Activated CD4-positive, alpha-beta T cell treated with anti-CD3 and anti-CD28 coated beads, Interleukin-2, amount 50 U/mL, for 16 hours (primary cell): Measurements from ENCODE around the gene MEPCE.
"Not testable (repeated sequence)": the region's sequence is repeated elsewhere in the genome, so short reads cannot be mapped to it uniquely, and the experiment has no call there.

Experiments used
- DNase-seq: peaks from one replicate; pipeline ENCODE4 v3.0.0-alpha.2; 2020

Gene MEPCE

GRCh38 chr7:100434297-100435144, 4.9 kb downstream of the MEPCE start:
- DNase-seq: no peak

DNA sequence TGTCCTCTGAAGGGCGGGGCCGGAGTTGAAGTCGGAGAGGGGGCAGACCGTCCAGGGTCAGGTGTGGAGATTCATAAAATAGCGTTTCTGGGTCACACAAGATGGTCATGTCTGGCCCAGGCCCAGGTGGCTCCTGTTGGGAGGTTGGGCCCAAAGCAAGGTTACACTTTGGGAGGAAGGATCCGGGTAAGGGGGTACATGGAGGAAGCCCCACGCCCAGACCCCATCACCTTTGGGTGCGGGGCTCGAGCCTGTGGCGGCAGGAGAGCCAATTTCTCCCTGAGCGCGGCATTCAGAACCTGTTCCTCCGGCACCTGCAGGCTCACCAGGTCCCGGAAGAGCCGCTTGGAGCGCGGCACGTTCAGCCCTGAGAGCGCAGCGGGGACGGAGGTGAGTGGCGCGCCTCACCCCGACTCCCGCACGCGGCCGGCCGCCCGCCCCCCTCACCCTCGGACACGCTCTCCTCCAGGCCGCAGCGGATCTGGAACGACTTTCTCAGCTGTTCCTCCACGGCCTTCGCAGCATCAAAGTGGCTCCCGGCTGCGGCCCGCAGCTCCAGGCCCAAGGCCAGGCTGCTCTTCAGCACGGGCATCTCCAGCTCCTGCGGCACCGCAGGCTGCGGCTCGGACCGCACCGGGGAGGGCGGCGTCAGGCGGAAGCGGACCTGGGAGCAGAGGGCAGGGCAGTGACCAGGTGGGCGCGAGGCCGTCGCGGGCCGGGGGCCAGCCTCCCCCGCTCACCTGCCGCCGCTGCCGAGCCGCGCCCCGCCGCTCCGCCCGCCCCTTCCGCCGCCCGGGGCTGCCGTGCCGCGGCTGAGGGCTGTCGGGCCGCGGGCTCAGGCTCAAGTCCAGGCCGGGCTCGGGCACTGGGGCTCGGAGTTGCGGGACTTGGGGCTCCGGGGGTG, 6.0 kb downstream of the MEPCE start:
- peak; percentile 42 for DNase-seq

DNA sequence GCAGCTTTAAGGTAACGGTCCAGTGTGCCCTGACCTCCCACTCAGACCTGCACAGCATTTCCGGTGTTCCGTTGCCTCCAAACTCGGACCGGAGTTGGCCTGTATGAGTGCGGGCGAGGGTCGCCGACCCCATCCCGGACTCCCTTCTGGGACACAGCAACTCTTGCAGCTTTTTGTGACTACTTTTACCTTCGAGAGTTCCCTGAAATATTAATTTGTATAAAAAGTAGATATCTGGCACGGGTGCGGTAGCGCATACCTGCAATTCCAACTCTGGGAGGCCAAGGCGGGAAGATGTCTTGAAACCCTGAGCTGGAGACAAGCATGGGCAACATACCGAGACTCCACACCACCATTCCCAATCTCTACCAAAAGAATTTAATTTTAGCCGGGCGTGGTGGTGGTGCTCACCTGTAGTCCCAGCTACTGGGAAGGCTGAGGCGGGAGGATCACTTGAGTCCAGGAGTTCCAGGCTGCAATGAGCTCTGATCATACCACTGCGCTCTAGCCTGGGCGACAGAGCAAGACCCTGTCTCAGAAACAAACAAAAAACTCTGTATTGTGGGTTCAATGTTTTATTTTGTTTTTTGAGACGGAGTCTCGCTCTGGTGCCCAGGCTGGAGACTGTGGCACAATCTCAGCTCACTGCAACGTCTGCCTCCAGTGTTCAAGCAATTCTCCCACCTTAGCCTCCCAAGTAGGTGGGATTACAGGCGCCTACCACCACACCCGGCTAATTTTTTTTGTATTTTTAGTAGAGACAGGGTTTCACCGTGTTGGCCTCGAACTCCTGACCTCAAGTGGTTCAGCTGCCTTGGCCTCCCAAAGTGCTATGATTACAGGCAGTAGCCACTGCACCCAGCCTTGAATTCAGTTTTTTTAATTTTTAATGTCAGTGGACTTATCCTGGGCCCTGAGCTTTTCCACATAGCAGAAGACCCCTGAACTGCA, 7.8 kb downstream of the MEPCE start:
- DNase-seq: no peak

- no peak for DNase-seq
These were observed 8.5 kb downstream of the MEPCE start for GRCh38 chr7:100438172-100438571.

DNA sequence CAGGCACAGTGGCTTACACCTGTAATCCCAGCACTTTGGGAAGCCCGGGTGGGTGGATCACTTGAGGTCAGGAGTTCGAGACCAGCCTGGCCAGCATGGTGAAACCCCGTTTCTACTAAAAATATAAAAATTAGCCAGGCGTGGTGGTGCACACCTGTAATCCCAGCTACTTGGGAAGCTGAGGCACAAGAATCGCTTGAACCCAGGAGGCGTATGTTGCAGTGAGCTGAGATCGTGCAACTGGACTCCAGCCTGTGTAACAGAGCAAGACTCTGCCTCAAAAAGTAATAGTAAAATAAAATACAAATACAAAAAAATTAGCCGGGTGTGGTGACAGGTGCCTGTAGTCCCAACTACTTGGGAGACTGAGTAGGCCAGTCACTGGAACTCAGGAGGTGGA, 9.1 kb downstream of the MEPCE start:
- not testable (repeated sequence) for DNase-seq

- DNase-seq: not testable (repeated sequence)
These were observed 9.6 kb downstream of the MEPCE start for GRCh38 chr7:100439244-100439643.

DNA sequence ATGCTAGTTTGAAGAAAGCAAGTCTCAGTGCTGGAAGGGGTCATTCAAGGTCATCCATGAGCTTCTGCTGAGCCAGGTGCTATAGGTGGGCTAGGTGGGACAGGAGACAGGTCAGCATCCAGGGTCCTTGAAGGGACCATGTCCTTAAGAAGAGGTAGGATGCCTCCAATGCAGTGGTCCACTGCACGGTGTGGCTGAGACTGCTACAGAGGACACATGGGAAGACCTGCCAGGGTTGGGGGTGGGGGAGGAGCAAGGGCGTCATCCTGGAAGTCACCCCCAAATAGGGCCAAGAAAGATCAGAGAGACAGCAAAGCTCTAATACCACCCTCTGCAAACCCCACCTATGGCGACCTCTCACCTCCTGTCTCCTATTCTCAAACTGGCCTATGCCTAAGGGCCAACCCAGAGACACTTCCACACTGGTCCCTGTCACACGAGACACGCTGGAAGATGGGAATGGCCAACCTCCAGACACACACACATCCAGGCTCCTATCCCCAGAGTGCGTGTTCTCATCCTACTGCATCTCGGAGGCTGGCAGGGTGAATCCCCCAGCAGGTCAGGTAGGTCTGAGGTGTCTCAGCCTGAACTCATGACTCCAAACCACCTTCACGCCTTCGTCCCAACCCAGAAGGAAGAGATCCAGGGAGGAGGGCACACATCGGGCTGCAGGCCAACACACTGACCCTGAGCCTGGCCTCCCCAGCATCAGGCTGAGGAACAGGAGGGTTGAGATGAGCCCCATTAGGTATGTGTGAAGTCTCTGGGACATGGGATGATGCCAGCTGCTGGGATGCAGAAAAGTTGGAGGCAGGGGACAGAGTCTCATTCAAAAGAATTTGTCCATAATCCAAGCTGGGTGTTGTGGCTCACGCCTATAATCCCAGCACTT, 12.3 kb downstream of the MEPCE start:
- DNase-seq: no peak

DNA sequence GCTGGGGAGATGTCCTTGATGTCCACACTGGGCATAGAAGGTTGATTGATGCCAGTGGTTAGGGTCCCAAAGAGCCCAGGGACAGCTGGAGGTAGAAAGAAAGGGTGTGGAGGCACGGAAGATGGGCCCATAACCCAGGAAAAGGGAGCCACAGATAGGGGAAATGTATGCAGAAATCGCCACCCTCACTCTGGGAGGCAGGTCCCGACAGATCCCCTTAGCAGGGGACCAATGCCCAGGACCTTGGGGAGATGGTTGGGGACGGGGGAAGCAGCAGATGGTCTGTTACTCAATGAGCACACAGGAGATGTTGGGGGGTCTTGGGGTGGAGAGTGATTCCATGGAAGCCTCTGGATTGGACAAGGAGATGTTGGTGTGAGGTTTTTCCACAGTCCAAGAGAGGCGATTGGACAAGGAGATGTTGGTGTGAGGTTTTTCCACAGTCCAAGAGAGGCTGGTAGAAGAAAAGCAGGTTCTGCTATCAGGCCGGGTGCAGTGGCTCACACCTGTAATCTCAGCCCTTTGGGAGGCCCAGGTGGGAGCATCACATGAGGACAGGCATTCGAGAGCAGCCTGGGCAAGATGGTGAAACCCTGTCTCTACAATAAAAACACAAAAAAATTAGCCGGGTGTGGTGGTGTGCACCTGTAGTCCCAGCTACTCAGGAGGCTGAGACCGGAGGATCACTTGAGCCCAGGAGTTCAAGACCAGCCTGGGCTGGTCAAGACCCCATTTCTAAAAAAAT, 13.6 kb downstream of the MEPCE start:
- DNase-seq: no peak

GRCh38 chr7:100444311-100445278, 15.0 kb downstream of the MEPCE start:
- no peak for DNase-seq

DNA sequence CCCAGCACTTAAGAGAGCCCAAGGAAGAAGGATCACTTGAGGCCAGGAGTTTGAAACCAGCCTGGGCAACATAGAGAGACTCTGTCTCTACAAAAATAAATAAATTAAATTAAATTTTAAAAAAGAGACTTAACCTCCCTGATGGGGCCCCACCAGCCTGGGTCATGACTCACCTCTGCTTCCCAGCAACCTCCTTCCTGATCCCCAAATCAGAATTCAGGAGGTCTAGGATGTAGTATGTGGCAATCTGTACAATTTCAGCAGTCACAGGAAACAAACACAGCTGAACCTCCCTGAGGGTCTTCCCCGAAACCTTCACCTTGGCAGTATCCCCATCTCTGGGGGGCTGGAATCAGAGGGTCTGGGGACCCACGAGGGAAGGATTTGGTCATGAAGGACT, 16.4 kb downstream of the MEPCE start:
- DNase-seq: no peak

DNA sequence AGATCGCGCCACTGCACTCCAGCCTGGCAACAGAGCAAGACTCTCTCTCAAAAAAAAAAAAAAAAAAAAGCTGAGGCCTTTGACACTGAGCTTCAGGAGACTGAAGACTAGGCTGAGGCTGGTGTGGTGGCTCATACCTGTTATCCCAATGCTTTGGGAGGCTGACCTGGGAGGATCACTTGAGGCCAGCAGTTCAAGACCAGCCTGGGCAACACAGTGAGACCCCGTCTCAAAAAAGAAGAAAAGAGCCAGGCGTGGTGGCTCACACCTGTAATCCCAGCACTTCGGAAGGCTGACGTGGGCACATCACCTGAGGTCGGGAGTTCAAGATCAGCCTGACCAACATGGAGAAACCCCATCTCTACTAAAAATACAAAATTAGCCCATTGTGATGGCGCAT, 17.7 kb downstream of the MEPCE start:
- DNase-seq: not testable (repeated sequence)

DNA sequence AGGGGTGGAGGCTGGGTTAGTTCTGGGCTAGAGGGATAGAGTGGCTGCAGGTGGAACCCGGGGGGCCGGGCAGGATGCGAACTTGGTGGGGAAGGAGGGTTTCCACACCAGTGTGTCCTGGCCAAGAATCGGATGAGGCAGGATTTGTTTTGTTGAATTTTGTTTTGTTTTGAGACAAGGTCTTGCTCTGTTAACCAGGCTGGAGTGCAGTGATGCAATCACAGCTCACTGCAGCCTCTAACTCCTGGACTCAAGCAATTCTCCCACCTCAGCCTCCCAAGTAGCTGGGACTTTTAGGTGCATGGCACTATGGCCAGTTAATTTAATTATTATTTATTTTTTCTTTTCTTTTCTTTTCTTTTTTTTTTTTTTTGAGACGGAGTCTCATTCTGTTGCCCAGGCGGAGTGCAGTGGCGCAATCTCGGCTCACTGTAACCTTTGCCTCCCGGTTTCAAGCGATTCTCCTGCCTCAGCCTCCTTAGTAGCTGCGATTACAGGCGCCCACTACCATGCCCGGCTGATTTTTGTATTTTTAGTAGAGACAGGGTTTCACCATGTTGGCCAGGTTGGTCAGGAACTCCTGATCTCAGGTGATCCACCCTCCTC, 19.7 kb downstream of the MEPCE start:
- DNase-seq: no peak

GRCh38 chr7:100452513-100452912, 22.9 kb downstream of the MEPCE start:
- no peak for DNase-seq

- not testable (repeated sequence) for DNase-seq
These were observed 24.2 kb downstream of the MEPCE start for GRCh38 chr7:100453854-100454253.

GRCh38 chr7:100455206-100455605, 25.6 kb downstream of the MEPCE start:
- no peak for DNase-seq

GRCh38 chr7:100456562-100456961, 26.9 kb downstream of the MEPCE start:
- DNase-seq: no peak

DNA sequence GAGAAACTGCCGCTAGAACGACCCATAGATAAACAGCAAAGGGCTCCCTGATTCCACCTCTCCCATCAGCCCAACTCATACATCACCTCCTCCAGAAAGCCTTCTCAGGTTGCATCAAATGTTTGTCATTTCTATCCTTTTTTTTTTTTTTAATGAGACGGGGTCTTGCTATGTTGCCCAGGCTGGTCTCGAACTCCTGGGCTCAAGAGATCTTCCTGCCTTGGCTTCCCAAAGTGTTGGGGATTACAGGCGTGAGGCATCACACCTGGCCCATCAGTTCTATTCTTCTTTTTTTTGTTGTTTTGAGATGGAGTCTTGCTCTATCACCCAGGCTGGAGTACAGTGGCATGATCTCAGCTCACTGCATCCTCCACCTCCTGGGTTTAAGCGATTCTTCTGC, 27.4 kb downstream of the MEPCE start:
- no peak for DNase-seq

DNA sequence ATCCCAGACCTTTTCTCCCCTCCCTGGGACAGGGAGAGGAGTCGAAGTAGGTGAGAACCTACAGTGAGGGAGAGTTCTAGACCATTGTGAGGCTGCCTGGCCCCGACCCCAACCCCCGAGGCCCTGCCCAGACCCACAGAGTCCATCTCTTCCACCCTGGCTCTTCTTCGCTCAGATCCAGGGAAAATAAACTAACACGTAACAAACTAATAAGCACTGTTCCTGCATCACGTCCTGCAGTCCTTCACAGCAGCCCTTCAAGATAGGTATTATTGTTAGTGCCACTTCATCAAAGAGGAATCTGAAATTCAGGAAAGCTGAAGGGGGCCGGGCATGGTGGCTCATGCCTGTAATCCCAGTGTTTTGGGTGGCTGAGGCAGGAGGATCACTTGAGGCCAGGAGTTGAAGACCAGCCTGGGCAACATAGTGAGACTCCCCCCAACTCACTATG, 34.6 kb downstream of the MEPCE start, which contains the start of gene SPACDR:
Gene SPACDR (minus strand): TSS at position 51 of the 451 bp plus-strand sequence. CDS start 235 bp downstream, outside the sequence.
- no peak for DNase-seq

DNA sequence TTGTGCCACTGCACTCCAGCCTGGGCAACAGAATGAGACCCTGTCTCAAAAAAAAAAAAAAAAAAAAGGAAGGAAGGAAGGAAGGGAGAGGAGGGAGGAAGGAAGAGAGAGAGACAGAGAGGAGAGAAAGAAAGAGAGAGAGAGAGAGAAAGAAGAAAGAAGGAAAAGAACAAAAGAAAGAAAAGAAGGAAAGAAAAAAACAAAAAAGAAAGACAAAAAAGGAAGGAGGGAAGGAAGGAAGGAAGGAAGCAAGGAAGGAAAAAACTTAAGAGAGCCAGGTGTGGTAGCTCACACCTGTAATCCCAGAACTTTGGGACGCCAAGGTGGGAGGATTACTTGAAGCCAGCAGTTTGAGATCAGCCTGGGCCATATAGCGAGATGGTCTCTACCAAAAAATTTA, 35.2 kb downstream of the MEPCE start:
- DNase-seq: no peak
